KMS-11 (cell line): Measurements from ENCODE around the gene GPC3.

Source experiments
- H2AFZ ChIP-seq: fragments of 200-600 bp; sonication (generic); 2 replicates; pipeline ENCODE4 v1.6.1; 2016; ENCODE audit warnings: antibody characterized with exemption, mixed run types, low read depth
- H3K27ac ChIP-seq: fragments of 200-600 bp; sonication (generic); 2 replicates; pipeline ENCODE4 v1.6.1; 2016; ENCODE audit warnings: mild to moderate bottlenecking, mixed run types
- H3K27me3 ChIP-seq: fragments of 200-600 bp; sonication (generic); 2 replicates; pipeline ENCODE4 v1.6.1; 2017; ENCODE audit warnings: mild to moderate bottlenecking, low read depth, mixed run types, moderate library complexity; ENCODE audit not compliant: insufficient read depth
- H3K36me3 ChIP-seq: fragments of 200-600 bp; sonication (generic); 2 replicates; pipeline ENCODE4 v1.6.1; 2017; ENCODE audit warnings: mild to moderate bottlenecking, mixed run types; ENCODE audit not compliant: insufficient read depth
- H3K4me1 ChIP-seq: fragments of 200-600 bp; sonication (generic); 2 replicates; pipeline ENCODE4 v1.6.1; 2016; ENCODE audit warnings: mild to moderate bottlenecking, low read depth, mixed run types; ENCODE audit not compliant: poor library complexity, severe bottlenecking
- H3K4me2 ChIP-seq: fragments of 200-600 bp; sonication (generic); 2 replicates; pipeline ENCODE4 v1.7.0; 2016; ENCODE audit warnings: mild to moderate bottlenecking, mixed run types
- H3K4me3 ChIP-seq: fragments of 200-600 bp; sonication (generic); IDR thresholded peaks from 2 replicates; pipeline ENCODE4 v1.6.1; 2017; ENCODE audit warnings: low read depth, low read length, mixed read lengths; ENCODE audit not compliant: insufficient read depth
- H3K79me2 ChIP-seq: fragments of 200-600 bp; sonication (generic); 2 replicates; pipeline ENCODE4 v1.6.1; 2016; ENCODE audit warnings: low read depth, mixed run types; ENCODE audit not compliant: insufficient read depth
- H3K9ac ChIP-seq: fragments of 200-600 bp; sonication (generic); 2 replicates; pipeline ENCODE4 v1.6.1; 2016; ENCODE audit warnings: mild to moderate bottlenecking, mixed run types
- H4K20me1 ChIP-seq: fragments of 200-600 bp; sonication (generic); 2 replicates; pipeline ENCODE4 v1.6.1; 2016; ENCODE audit warnings: mild to moderate bottlenecking, mixed run types; ENCODE audit not compliant: insufficient read depth
- TF ChIP-seq, protein P1 (sequence below): fragments of 200-600 bp; sonication (generic); conservative IDR thresholded peaks from 2 replicates; pipeline ENCODE4 v1.6.1; 2017; ENCODE audit warnings: low read depth, mild to moderate bottlenecking, antibody characterized with exemption, low read length, moderate library complexity, mixed read lengths

Gene GPC3

DNA sequence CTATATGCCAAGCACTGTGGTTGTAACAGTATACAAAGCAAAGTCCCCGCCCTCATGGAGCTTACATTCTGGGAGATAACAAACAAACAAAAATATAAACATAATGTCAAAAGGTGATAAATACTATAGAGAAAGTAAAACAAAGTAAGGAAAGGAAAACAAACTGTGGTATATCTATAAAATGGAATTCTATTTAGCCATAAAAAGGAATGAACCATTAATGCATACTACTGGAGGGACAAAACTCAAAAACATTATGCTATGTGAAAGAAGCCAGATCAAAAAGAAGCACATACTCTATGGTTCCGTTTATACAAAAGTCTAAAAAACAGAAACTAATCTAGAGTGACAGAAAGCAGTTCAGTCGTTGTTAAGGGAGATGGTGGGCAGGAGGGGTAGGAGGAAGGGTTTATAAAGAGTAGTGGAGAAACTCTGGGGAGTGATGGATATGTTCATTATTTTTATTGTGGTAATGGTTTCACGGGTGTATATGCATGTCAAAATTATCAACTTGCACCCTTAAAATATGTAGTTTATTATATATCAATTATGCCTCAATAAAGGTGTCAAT, 31.5 kb downstream of the GPC3 start:
- no peak overlapping the region for H3K9ac ChIP-seq
- H3K4me2 ChIP-seq: no peak overlapping the region
- no peaks in the 10 kb centered on the region for H3K27me3 ChIP-seq
- H3K4me1 ChIP-seq: no peaks in the 10 kb centered on the region
- no peaks in the 10 kb centered on the region for H3K79me2 ChIP-seq
- no peaks in the 10 kb centered on the region for H3K36me3 ChIP-seq
- H2AFZ ChIP-seq: no peak overlapping the region
- H3K4me3 ChIP-seq: no peak overlapping the region
- TF ChIP-seq, protein P1, sequence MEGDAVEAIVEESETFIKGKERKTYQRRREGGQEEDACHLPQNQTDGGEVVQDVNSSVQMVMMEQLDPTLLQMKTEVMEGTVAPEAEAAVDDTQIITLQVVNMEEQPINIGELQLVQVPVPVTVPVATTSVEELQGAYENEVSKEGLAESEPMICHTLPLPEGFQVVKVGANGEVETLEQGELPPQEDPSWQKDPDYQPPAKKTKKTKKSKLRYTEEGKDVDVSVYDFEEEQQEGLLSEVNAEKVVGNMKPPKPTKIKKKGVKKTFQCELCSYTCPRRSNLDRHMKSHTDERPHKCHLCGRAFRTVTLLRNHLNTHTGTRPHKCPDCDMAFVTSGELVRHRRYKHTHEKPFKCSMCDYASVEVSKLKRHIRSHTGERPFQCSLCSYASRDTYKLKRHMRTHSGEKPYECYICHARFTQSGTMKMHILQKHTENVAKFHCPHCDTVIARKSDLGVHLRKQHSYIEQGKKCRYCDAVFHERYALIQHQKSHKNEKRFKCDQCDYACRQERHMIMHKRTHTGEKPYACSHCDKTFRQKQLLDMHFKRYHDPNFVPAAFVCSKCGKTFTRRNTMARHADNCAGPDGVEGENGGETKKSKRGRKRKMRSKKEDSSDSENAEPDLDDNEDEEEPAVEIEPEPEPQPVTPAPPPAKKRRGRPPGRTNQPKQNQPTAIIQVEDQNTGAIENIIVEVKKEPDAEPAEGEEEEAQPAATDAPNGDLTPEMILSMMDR: no peak
- H4K20me1 ChIP-seq: no peaks in the 10 kb centered on the region
- H3K27ac ChIP-seq: no peak overlapping the region

DNA sequence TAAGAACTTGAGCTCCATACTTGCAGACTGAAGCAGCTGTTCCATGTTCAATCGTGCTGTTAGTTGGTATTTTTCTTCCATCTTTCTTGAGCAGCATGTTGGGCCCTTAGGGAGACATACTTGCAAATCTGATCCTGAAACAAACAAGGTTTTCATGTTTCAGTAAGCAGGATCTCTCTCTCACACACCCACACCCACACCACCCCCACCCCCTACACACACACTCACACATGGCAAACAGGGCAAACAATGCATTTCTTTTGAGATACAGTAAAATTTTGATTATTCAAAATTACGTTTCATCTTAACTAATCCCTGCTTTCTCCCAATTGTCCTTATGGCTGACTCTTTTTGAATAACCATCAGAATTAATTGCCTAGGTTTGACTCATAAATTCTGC, 32.3 kb downstream of the GPC3 start:
- Histone ChIP-seq H3K27me3 (no peaks in the 10 kb centered on the region), H3K36me3 (no peaks in the 10 kb centered on the region), H3K4me1 (no peaks in the 10 kb centered on the region), H3K9ac (no peak overlapping the region), H3K79me2 (no peaks in the 10 kb centered on the region), H3K4me3 (no peak overlapping the region), H2AFZ (no peak overlapping the region), H4K20me1 (no peaks in the 10 kb centered on the region), H3K27ac (no peak overlapping the region), H3K4me2 (no peak overlapping the region)
- TF ChIP-seq, protein P1: no peak

DNA sequence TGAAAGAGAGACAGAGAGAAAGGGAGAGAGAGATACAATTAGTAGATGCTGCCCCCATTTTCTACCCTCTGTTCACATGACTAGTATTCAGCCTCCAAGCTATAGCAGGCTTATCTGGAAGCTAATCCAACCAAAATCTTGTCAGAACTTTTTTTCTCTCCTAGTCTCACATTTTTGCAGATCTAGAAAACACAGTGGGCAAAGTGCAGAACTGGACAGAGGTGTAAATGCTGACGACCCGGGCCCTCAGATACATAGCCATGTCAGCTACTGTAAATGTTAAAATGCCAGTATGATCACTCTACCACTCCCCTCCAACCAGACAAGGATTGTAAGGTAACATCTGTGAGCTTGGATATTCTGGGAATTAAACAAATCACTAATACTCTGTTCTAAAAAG, 34.3 kb downstream of the GPC3 start:
- no peak overlapping the region for H3K27ac ChIP-seq

GRCh38 chrX:133950214-133950613, 35.2 kb downstream of the GPC3 start:
- H3K9ac ChIP-seq: no peak overlapping the region
- no peaks in the 10 kb centered on the region for H3K4me1 ChIP-seq
- H3K27ac ChIP-seq: no peak overlapping the region
- TF ChIP-seq, protein P1: no peak
- H3K4me2 ChIP-seq: no peak overlapping the region
- no peak overlapping the region for H3K4me3 ChIP-seq
- no peaks in the 10 kb centered on the region for H3K27me3 ChIP-seq
- H2AFZ ChIP-seq: no peak overlapping the region
- no peaks in the 10 kb centered on the region for H3K79me2 ChIP-seq
- no peaks in the 10 kb centered on the region for H3K36me3 ChIP-seq
- no peaks in the 10 kb centered on the region for H4K20me1 ChIP-seq

More for the DNA sequence above, 34.3 kb downstream of the GPC3 start:
- Histone ChIP-seq H3K4me3 (no peak overlapping the region), H3K27me3 (no peaks in the 10 kb centered on the region), H2AFZ (no peak overlapping the region), H3K4me2 (no peak overlapping the region), H4K20me1 (no peaks in the 10 kb centered on the region), H3K79me2 (no peaks in the 10 kb centered on the region), H3K9ac (no peak overlapping the region), H3K4me1 (no peaks in the 10 kb centered on the region), H3K36me3 (no peaks in the 10 kb centered on the region)
- TF ChIP-seq, protein P1: no peak
